Loucy (cell line): ENCODE measurements around the gene JPH3.

Source experiments
- H2AFZ ChIP-seq: fragments of 200-600 bp; sonication (generic); 2 replicates; pipeline ENCODE4 v1.6.0; 2016; ENCODE audit warnings: antibody characterized with exemption, mild to moderate bottlenecking, low read length, moderate library complexity
- H3F3A ChIP-seq: fragments of 200-600 bp; 2 replicates; pipeline ENCODE4 v1.6.0; 2016; ENCODE audit warnings: antibody characterized with exemption, low read depth, mild to moderate bottlenecking
- H3K27me3 ChIP-seq: fragments of 200-600 bp; sonication (generic); 2 replicates; pipeline ENCODE4 v1.6.1; 2014; ENCODE audit warnings: low read length, mild to moderate bottlenecking; ENCODE audit not compliant: insufficient read depth, poor library complexity, severe bottlenecking
- H3K36me3 ChIP-seq: fragments of 200-600 bp; sonication (generic); 2 replicates; pipeline ENCODE4 v1.6.1; 2016; ENCODE audit warnings: low read length; ENCODE audit not compliant: insufficient read depth
- H3K4me1 ChIP-seq: fragments of 200-600 bp; sonication (generic); 2 replicates; pipeline ENCODE4 v1.5.1; 2014; ENCODE audit warnings: low read length, mild to moderate bottlenecking; ENCODE audit not compliant: insufficient read depth, poor library complexity, severe bottlenecking
- H3K4me2 ChIP-seq: fragments of 200-600 bp; sonication (generic); 2 replicates; pipeline ENCODE4 v1.6.0; 2014; ENCODE audit warnings: antibody characterized with exemption, low read length, low read depth, mild to moderate bottlenecking; ENCODE audit not compliant: poor library complexity, severe bottlenecking
- H3K4me3 ChIP-seq: fragments of 200-600 bp; sonication (generic); 2 replicates; pipeline ENCODE4 v1.5.1; 2014; ENCODE audit warnings: low read length, mild to moderate bottlenecking, mixed read lengths; ENCODE audit not compliant: poor library complexity, severe bottlenecking
- H3K79me2 ChIP-seq: fragments of 200-600 bp; sonication (generic); 2 replicates; pipeline ENCODE4 v1.6.1; 2014; ENCODE audit warnings: low read length; ENCODE audit not compliant: insufficient read depth
- H3K9ac ChIP-seq: fragments of 200-600 bp; sonication (generic); 2 replicates; pipeline ENCODE4 v1.6.0; 2014; ENCODE audit warnings: mild to moderate bottlenecking, low read depth, low read length, moderate library complexity; ENCODE audit not compliant: poor library complexity, severe bottlenecking
- H3K9me2 ChIP-seq: fragments of 200-600 bp; sonication (generic); replicated peaks from 2 replicates; pipeline ENCODE4 v1.6.1; 2016; ENCODE audit warnings: low read depth, low read length, mixed read lengths
- H3K9me3 ChIP-seq: fragments of 200-600 bp; sonication (generic); 2 replicates; pipeline ENCODE4 v1.6.1; 2014; ENCODE audit warnings: mild to moderate bottlenecking, antibody characterized with exemption, low read length, low read depth; ENCODE audit not compliant: insufficient read depth
- H4K20me1 ChIP-seq: fragments of 200-600 bp; sonication (generic); 2 replicates; pipeline ENCODE4 v1.6.0; 2014; ENCODE audit warnings: antibody characterized with exemption, low read length, mild to moderate bottlenecking; ENCODE audit not compliant: insufficient read depth, poor library complexity, severe bottlenecking
- EZH2phosphoT487 ChIP-seq: fragments of 200-600 bp; IDR thresholded peaks from 2 replicates; pipeline ENCODE4 v1.6.1; 2018; ENCODE audit warnings: antibody characterized with exemption, mild to moderate bottlenecking, moderate library complexity, borderline replicate concordance
- TF ChIP-seq, protein P1 (sequence below): fragments of 200-600 bp; sonication (generic); conservative IDR thresholded peaks from 2 replicates; pipeline ENCODE4 v1.5.1; 2014; ENCODE audit warnings: mild to moderate bottlenecking, antibody characterized with exemption, low read length

JPH3 gene

DNA sequence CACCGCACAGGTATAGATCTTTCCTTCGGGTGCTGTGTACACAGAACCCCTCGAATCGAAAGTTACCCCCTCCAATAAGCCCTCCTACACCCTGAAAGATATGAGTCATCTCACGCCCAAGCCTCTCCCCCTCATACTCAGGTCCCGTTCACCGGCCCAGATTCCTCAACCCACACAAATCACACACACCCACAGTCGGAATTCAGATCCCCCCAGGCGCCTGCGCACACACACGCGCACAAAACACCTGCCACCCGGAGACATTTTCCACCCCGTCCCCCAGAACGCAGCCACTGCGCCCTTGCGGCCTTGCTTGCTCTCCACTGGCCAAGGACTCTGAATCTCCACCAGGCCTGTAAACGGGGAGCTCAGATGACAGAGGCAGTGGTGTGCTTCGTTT, 4.9 kb downstream of the JPH3 start:
- Histone ChIP-seq H3K4me2 (no peak overlapping the region), H3K79me2 (no peaks in the 10 kb centered on the region), H3K27me3 (no peaks in the 10 kb centered on the region), H3K4me3 (no peak overlapping the region), H2AFZ (no peak overlapping the region), H3K9ac (no peak overlapping the region), H3F3A (no peaks in the 10 kb centered on the region), H3K9me3 (no peaks in the 10 kb centered on the region), H4K20me1 (no peaks in the 10 kb centered on the region), H3K36me3 (no peaks in the 10 kb centered on the region), H3K9me2 (no peaks in the 10 kb centered on the region), H3K4me1 (no peaks in the 10 kb centered on the region)
- TF ChIP-seq, protein P1, sequence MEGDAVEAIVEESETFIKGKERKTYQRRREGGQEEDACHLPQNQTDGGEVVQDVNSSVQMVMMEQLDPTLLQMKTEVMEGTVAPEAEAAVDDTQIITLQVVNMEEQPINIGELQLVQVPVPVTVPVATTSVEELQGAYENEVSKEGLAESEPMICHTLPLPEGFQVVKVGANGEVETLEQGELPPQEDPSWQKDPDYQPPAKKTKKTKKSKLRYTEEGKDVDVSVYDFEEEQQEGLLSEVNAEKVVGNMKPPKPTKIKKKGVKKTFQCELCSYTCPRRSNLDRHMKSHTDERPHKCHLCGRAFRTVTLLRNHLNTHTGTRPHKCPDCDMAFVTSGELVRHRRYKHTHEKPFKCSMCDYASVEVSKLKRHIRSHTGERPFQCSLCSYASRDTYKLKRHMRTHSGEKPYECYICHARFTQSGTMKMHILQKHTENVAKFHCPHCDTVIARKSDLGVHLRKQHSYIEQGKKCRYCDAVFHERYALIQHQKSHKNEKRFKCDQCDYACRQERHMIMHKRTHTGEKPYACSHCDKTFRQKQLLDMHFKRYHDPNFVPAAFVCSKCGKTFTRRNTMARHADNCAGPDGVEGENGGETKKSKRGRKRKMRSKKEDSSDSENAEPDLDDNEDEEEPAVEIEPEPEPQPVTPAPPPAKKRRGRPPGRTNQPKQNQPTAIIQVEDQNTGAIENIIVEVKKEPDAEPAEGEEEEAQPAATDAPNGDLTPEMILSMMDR, result no peak
- TF ChIP-seq EZH2phosphoT487, result no peak

DNA sequence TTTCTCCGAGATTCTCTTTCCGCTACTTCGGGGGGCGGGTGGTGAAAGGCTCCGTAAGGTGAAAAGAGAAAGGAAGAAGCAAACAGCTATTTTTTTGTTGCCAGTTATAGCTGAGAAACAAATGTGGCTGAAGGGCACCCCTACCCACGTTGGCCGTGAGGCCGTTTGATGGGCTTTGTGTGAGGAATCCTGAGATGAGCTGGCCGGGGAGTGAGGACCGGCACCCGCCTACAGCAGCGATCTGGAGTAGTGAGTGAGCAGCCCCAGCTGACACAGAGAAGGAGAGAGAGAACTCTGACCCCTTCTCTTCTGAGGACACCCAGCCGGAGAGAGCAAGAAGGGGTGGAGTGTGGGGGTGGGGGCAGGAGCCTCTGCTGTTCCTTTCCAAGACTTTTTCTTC, 5.6 kb downstream of the JPH3 start:
- Histone ChIP-seq H3K4me3 (no peak overlapping the region), H3K36me3 (no peaks in the 10 kb centered on the region), H3K27me3 (no peaks in the 10 kb centered on the region), H3K9me3 (no peaks in the 10 kb centered on the region), H3K79me2 (no peaks in the 10 kb centered on the region), H3K4me1 (no peaks in the 10 kb centered on the region), H4K20me1 (no peaks in the 10 kb centered on the region), H3K9ac (no peak overlapping the region), H3K9me2 (no peaks in the 10 kb centered on the region), H3F3A (no peaks in the 10 kb centered on the region), H2AFZ (no peak overlapping the region), H3K4me2 (no peak overlapping the region)
- TF ChIP-seq, protein P1, result no peak
- TF ChIP-seq EZH2phosphoT487, result no peak

DNA sequence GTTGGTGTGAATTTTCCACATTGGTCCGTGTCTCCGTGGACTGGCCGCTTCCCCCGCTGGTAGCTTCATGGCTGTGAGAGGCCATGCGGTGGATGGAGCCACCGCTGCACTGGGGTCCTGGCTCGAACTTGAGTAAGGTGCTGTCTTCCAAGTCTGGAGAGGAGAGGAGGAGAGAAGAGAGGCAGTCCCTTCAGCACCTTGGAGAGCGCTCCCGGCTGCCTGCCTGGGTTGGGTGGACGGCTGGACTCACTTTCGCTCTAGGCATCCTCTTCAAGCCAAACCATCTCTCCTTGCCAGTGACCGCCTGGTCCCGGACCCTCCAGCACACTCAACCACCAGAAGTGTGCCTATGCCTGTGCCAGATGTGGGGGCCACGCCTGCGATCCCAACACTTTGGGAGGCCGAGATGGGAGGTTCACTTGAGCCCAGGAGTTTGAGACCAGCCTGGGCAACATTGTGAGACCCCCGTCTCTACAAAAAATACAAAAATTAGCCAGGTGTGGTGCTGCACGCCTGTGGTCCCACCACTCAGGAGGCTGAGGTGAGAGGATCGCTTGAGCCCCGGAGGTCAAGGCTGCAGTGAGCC, 6.2 kb downstream of the JPH3 start:
- no peaks in the 10 kb centered on the region for H3F3A ChIP-seq
- H3K9ac ChIP-seq, result no peak overlapping the region
- H3K79me2 ChIP-seq, result no peaks in the 10 kb centered on the region
- no peaks in the 10 kb centered on the region for H3K4me1 ChIP-seq
- H3K4me2 ChIP-seq, result no peak overlapping the region
- no peaks in the 10 kb centered on the region for H3K9me3 ChIP-seq
- H3K36me3 ChIP-seq, result no peaks in the 10 kb centered on the region
- H3K27me3 ChIP-seq, result no peaks in the 10 kb centered on the region
- no peak overlapping the region for H3K4me3 ChIP-seq
- no peak overlapping the region for H2AFZ ChIP-seq
- H3K9me2 ChIP-seq, result no peaks in the 10 kb centered on the region
- H4K20me1 ChIP-seq, result no peaks in the 10 kb centered on the region
- TF ChIP-seq, protein P1, result no peak
- TF ChIP-seq EZH2phosphoT487, result no peak
